Activated CD8-positive, alpha-beta T cell treated with anti-CD3 and anti-CD28 coated beads for 36 hours (primary cell): Measurements from ENCODE around the gene RBM28. TPM values are rescaled to one million over a fixed set of nuclear protein-coding genes. Genes with fewer than 3 reads are reported as not detected.
A peak's percentile ranks its signal among the peaks of the same experiment; 100 is the strongest.

Experiments
- ATAC-seq: fragments of 200-7000 bp; cut with Tn5 transposase; one replicate; pipeline ENCODE4 v1.10.0; 2021; ENCODE audit warnings: mild to moderate bottlenecking, moderate library complexity
- CTCF ChIA-PET: fragments of 350-600 bp; sonication (Branson Sonifier 250); formaldehyde crosslinking; loops from one replicate; lab custom pipeline; 2021; ENCODE audit warnings: antibody characterized with exemption; lab: Charles Lee
- POLR2A ChIA-PET: fragments of 350-600 bp; sonication (Branson Sonifier 250); formaldehyde crosslinking; loops from one replicate; lab custom pipeline; 2021; ENCODE audit warnings: antibody characterized with exemption; lab: Charles Lee
- DNase-seq: peaks from one replicate; pipeline ENCODE4 v3.0.0-alpha.2; 2020
- H3K27ac Mint-ChIP-seq: one replicate; pipeline ENCODE4 v1.8.0; 2021; ENCODE audit warnings: mild to moderate bottlenecking, mixed read lengths
- H3K27me3 Mint-ChIP-seq: one replicate; pipeline ENCODE4 v1.8.0; 2021; ENCODE audit warnings: mixed read lengths
- H3K36me3 Mint-ChIP-seq: one replicate; pipeline ENCODE4 v1.8.0; 2021; ENCODE audit warnings: low read depth, mixed read lengths
- H3K4me1 Mint-ChIP-seq: one replicate; pipeline ENCODE4 v1.8.0; 2021; ENCODE audit warnings: low read depth, mixed read lengths
- H3K4me3 Mint-ChIP-seq: one replicate; pipeline ENCODE4 v1.8.0; 2021; ENCODE audit warnings: mild to moderate bottlenecking, moderate library complexity, mixed read lengths
- H3K9me3 Mint-ChIP-seq: one replicate; pipeline ENCODE4 v1.8.0; 2021; ENCODE audit warnings: mixed read lengths
- intact Hi-C: fragments of 100-400 bp; cut with micrococcal nuclease; formaldehyde crosslinking; loops from one replicate; pipeline ENCODE4 v1.10.0; 2022
- total RNA-seq, 2 experiments: library from RNA; stranded (reverse); gene quantifications; one replicate each; pipeline ENCODE4 v1.2.3, GENCODE V29; 2021
- TF ChIP-seq, protein P1 (sequence below): fragments of 200-600 bp; IDR thresholded peaks from one replicate; pipeline ENCODE4 v1.8.0; 2022; ENCODE audit warnings: antibody characterized with exemption, mild to moderate bottlenecking

The RBM28 gene
- total RNA-seq, 2 experiments from 2014 or later: 55.3 to 55.6 TPM

DNA sequence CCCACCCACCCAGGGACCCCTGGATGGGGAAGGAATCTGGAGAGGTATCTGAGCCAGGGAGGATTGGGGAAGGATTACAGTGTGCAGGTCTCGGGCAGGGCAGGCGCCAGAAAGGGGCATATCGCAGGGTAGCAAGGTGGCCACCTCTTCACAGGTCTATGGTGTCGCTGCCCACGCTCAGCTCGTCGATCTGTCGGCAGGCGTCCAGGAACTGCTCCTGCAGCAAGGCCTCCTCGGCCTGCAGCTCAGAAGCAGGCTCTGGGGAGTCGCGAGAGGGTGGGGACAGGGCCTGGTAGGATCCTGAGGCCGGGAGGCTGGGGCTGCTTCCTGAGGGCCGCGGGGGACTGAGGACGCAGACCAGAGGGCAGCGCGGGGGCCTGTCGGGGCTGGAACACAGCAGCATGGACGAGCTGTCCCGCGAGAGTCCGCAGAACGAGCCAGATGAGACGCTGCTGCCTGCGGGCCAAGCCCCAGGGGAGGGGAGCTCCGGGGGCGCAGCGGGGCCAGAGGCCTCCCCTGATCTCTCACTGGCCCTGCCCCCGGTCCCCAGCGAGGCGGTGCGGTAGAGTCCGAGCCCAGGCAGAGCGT is 7.1 kb upstream of the RBM28 start:
- peaks cover 19% of the 10 kb centered on the region for H3K27me3 Mint-ChIP-seq
- H3K4me3 Mint-ChIP-seq: no peak overlapping the region
- DNase-seq (no peak), ATAC-seq (no peak)
- no peak overlapping the region for H3K27ac Mint-ChIP-seq
- CTCF ChIA-PET: interaction anchor here (0.6 to 11.7 kb wide), 4 partner anchors 31 to 676 kb away, joined by 3 to 264 read pairs (median 42); no protein-coding TSS in a partner anchor
- no peaks in the 10 kb centered on the region for H3K36me3 Mint-ChIP-seq
- no peaks in the 10 kb centered on the region for H3K9me3 Mint-ChIP-seq
- POLR2A ChIA-PET: interaction anchor here (0.7 to 1.0 kb wide), 2 partner anchors 16 to 36 kb away, joined by 3 to 4 read pairs; no protein-coding TSS in a partner anchor
- TF ChIP-seq, protein P1, sequence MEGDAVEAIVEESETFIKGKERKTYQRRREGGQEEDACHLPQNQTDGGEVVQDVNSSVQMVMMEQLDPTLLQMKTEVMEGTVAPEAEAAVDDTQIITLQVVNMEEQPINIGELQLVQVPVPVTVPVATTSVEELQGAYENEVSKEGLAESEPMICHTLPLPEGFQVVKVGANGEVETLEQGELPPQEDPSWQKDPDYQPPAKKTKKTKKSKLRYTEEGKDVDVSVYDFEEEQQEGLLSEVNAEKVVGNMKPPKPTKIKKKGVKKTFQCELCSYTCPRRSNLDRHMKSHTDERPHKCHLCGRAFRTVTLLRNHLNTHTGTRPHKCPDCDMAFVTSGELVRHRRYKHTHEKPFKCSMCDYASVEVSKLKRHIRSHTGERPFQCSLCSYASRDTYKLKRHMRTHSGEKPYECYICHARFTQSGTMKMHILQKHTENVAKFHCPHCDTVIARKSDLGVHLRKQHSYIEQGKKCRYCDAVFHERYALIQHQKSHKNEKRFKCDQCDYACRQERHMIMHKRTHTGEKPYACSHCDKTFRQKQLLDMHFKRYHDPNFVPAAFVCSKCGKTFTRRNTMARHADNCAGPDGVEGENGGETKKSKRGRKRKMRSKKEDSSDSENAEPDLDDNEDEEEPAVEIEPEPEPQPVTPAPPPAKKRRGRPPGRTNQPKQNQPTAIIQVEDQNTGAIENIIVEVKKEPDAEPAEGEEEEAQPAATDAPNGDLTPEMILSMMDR: no peak
- intact Hi-C loops: no loop called here
- H3K4me1 Mint-ChIP-seq: no peaks in the 10 kb centered on the region

DNA sequence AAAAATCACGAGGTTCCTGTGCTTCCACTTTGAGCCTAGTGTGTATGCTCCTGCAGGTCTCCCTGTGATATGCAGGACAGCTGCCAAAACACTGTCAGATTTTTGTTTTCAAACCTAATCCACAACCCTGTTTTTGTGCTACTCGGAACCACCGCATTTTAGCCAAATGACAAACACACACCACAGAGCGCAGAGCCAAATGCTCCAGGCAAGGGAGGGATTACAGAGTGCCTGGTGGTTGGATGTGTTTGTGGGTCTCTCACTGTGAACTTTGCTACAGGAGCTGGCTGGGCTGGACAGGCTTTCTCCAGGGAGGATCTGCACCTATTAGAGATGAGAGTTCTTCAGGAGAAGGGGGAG is 5.7 kb upstream of the RBM28 start:
- no peaks in the 10 kb centered on the region for H3K4me1 Mint-ChIP-seq
- ATAC-seq (no peak), DNase-seq (no peak)

DNA sequence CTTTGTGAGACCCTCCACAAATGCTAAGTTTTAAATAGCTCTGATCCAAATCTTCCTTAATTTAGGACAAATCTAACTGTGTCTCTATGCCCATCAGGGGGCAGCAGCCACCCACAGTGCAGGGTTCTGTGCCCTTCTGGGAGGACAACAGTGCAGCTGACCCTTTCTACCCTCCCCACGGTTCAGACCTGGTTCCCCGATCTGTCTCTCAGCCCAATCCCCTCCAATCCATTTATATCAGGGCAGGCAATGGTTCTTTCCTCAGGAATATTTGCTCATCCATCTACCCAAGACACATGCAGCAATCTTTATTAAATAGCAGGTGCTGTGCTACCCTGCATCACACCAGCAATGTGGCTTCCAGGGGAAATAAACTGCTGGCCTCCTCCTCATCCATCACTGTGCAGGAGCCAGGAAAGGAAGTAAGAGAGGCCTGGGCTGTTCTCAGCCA is 4.0 kb upstream of the RBM28 start:
- intact Hi-C loops: loop anchor here (2.0 kb wide), 1 partner anchor 39 kb away; no protein-coding TSS in a partner anchor
- ChIA-PET POLR2A (interaction anchor here (0.6 kb wide), 1 partner anchor 42 kb away, joined by 3 read pairs; no protein-coding TSS in a partner anchor), CTCF (interaction anchor here (0.7 to 11.7 kb wide), 32 partner anchors 8 to 127 kb away, joined by 3 to 264 read pairs (median 5); no protein-coding TSS in a partner anchor)
- TF ChIP-seq, protein P1: peak; percentile 71
- H3K4me1 Mint-ChIP-seq: peaks cover 4% of the 10 kb centered on the region
- H3K4me3 Mint-ChIP-seq: no peak overlapping the region
- no peak overlapping the region for H3K27ac Mint-ChIP-seq
- peaks cover 8% of the 10 kb centered on the region for H3K27me3 Mint-ChIP-seq
- peak; percentile 73 for DNase-seq
- ATAC-seq: no peak
- peaks cover 4% of the 10 kb centered on the region for H3K36me3 Mint-ChIP-seq
- H3K9me3 Mint-ChIP-seq: no peaks in the 10 kb centered on the region

More for the DNA sequence above, 5.7 kb upstream of the RBM28 start:
- H3K27ac Mint-ChIP-seq: no peak overlapping the region
- H3K36me3 Mint-ChIP-seq: no peaks in the 10 kb centered on the region
- H3K4me3 Mint-ChIP-seq: no peak overlapping the region
- ChIA-PET POLR2A (no interaction called here), CTCF (interaction anchor here (0.7 to 11.7 kb wide), 4 partner anchors 13 to 76 kb away, joined by 3 to 264 read pairs (median 68); no protein-coding TSS in a partner anchor)
- H3K9me3 Mint-ChIP-seq: no peaks in the 10 kb centered on the region
- peaks cover 19% of the 10 kb centered on the region for H3K27me3 Mint-ChIP-seq
- intact Hi-C loops: no loop called here
- TF ChIP-seq, protein P1: no peak

DNA sequence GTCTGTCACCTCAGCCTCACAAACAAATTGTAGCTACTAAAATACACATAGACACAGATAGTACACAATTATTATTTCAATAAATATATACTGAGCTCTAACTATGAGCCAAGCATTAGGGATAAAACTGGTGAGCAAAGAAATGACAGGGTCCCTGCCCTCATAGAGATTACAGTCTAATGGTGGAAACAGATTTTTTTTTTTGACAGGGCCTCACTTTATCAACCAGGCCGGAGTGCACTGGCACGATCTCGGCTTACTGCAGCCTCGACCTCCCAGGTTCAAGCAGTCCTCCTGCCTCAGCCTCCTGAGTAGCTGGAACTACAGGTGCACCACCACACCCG is 695 bp upstream of the RBM28 start:
- DNase-seq (no peak), ATAC-seq (no peak)
- TF ChIP-seq, protein P1: no peak
- ChIA-PET CTCF (interaction anchor here (0.7 to 11.7 kb wide), 12 partner anchors 8 to 116 kb away, joined by 3 to 264 read pairs (median 6); no protein-coding TSS in a partner anchor), POLR2A (interaction anchor here (0.6 to 2.1 kb wide), 7 partner anchors 13 to 132 kb away, joined by 3 to 11 read pairs (median 5); partner anchors contain the start of gene METTL2B)
- Mint-ChIP-seq H3K27me3 (peaks cover 3% of the 10 kb centered on the region), H3K36me3 (peaks cover 5% of the 10 kb centered on the region), H3K4me1 (peaks cover 26% of the 10 kb centered on the region), H3K27ac (no peak overlapping the region), H3K4me3 (peak overlapping the region; percentile 85), H3K9me3 (no peaks in the 10 kb centered on the region)
- intact Hi-C loops: no loop called here

DNA sequence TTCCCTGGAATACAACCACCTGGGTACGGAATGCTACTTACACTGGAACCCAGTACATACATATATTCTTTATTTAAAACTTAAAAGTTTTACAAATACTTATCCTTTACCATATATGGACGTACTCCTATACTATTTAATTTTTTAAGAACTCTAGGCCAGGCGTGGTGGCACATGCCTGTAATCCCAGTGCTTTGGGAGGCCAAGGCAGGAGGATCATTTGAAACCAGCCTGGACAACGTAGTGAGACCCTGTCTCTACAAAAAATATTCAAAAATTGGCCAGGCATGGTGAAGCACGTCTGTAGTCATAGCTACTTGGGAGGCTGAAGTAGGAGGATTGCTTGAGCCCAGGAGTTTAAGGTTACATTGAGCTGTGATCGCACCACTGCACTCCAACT is 2.0 kb downstream of the RBM28 start:
- Mint-ChIP-seq H3K9me3 (no peaks in the 10 kb centered on the region), H3K4me3 (peak overlapping the region; percentile 85), H3K4me1 (peaks cover 26% of the 10 kb centered on the region), H3K36me3 (peaks cover 18% of the 10 kb centered on the region), H3K27me3 (no peaks in the 10 kb centered on the region), H3K27ac (peak overlapping the region; percentile 57)
- intact Hi-C loops: no loop called here
- TF ChIP-seq, protein P1: no peak
- ChIA-PET CTCF (interaction anchor here (1.0 to 11.7 kb wide), 2 partner anchors 48 to 85 kb away, joined by 4 to 264 read pairs; no protein-coding TSS in a partner anchor), POLR2A (interaction anchor here (1.3 kb wide), 1 partner anchor 13 kb away, joined by 3 read pairs; no protein-coding TSS in a partner anchor)
- DNase-seq (no peak), ATAC-seq (no peak)
